ENCODE data around the gene UTS2B. TPM values are rescaled to one million over a fixed set of nuclear protein-coding genes. Genes with fewer than 3 reads are reported as not detected.

The UTS2B gene
- total RNA-seq, 1 donor from 2014 or later, result 16.8 TPM

DNA sequence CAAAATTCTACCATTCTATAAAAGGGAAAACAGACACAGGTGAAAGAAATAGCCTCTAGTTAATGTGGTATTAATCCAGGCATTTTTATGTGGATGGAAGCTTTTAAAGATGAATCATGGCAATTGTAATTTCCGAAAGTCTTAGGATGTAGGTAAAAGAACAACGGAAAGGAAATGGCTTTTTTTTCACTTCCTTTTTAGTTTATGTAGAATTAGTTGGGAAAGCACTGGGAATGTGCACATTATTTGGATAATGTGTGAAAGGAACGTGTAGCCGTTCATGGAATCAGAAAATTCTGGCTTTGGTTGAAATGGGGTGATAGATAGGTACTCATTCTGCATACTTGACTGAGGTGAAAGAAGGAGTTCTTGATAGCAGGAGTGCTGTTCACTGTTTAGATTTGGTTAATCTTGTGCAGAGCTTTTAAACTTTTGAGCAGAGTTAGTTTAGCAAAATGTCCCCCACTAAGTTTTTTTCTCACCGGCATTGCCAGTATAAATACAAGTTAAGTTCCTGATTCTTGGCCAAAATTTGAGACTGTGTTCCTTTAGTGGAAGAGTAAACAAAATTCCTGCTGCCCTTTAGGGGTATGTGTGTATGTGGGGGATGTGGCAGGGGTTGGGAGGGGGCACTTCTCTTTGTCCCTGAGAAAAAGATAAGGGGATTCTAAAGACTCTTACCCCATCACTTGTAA, 20.2 kb upstream of the UTS2B start:
- Histone ChIP-seq H3K36me3 (no peaks in the 10 kb centered on the region), H3K4me1 (peaks cover 7 to 16% of the 10 kb centered on the region in 2 donors), H3K4me3 (peak overlapping the region in 1 of 2 donors; percentile 43), H3K27me3 (no peaks in the 10 kb centered on the region), H3K9me3 (no peaks in the 10 kb centered on the region), H3K27ac (peak overlapping the region; percentile 69 to 70)
- TF ChIP-seq, protein P1, sequence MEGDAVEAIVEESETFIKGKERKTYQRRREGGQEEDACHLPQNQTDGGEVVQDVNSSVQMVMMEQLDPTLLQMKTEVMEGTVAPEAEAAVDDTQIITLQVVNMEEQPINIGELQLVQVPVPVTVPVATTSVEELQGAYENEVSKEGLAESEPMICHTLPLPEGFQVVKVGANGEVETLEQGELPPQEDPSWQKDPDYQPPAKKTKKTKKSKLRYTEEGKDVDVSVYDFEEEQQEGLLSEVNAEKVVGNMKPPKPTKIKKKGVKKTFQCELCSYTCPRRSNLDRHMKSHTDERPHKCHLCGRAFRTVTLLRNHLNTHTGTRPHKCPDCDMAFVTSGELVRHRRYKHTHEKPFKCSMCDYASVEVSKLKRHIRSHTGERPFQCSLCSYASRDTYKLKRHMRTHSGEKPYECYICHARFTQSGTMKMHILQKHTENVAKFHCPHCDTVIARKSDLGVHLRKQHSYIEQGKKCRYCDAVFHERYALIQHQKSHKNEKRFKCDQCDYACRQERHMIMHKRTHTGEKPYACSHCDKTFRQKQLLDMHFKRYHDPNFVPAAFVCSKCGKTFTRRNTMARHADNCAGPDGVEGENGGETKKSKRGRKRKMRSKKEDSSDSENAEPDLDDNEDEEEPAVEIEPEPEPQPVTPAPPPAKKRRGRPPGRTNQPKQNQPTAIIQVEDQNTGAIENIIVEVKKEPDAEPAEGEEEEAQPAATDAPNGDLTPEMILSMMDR (IDR thresholded peaks at IDR 0.05), result no peak
- no peak for DNase-seq (ENCODE audit: low spot score in 2 of 2)
- intact Hi-C loops (cut with DNase I), result no loop called here

DNA sequence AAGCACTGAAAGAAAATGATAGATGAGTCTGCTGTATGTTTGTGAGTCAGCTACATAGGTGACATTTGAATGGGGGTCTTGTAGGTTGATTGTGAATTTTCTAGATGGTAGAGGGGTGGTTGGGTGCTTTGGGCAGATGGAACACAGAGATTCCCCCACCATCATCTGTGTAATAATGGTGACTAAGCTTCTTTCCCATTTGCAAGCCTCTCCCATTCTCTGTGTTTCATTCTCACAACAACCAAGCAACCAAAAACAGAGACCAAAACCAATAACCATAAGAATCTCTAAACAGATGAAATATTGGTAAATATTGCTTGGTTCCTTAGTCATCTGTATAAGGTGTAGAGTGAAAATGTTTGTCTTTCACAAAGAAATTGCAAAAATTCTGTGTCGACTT, 17.8 kb upstream of the UTS2B start:
- H3K27ac ChIP-seq, result no peak overlapping the region
- H3K4me3 ChIP-seq, result no peak overlapping the region
- no peaks in the 10 kb centered on the region for H3K9me3 ChIP-seq
- no peaks in the 10 kb centered on the region for H3K36me3 ChIP-seq
- TF ChIP-seq, protein P1 (IDR thresholded peaks at IDR 0.05), result no peak
- intact Hi-C loops (cut with DNase I), result no loop called here
- no peaks in the 10 kb centered on the region for H3K27me3 ChIP-seq
- peaks cover 7 to 22% of the 10 kb centered on the region in 2 donors for H3K4me1 ChIP-seq
- no peak for DNase-seq (ENCODE audit: low spot score in 2 of 2)

DNA sequence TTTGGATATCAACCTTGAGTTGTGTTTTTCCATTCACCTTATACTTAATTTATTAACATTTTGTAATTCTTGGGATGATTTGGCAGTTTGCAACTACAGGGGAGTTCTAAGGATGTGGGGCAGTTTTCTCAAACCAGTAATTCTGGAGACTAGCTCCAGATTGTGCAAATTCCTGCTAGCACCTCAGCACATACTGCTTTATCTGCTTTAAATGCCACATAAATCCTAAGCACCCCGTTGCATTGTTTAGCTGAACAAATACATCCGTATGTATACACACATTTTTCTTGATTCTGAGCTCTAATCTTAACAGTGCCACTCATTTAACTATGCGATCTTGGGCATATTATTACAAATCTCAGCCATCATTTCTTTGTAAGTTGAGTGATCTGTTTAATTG, 16.9 kb upstream of the UTS2B start:
- no peaks in the 10 kb centered on the region for H3K36me3 ChIP-seq
- no peaks in the 10 kb centered on the region for H3K27me3 ChIP-seq
- no peak for DNase-seq (ENCODE audit: low spot score in 2 of 2)
- TF ChIP-seq, protein P1 (IDR thresholded peaks at IDR 0.05), result no peak
- no peaks in the 10 kb centered on the region for H3K9me3 ChIP-seq
- H3K4me3 ChIP-seq, result no peak overlapping the region
- H3K4me1 ChIP-seq, result peaks cover 4 to 27% of the 10 kb centered on the region in 2 donors
- H3K27ac ChIP-seq, result no peak overlapping the region
- intact Hi-C loops (cut with DNase I), result no loop called here

DNA sequence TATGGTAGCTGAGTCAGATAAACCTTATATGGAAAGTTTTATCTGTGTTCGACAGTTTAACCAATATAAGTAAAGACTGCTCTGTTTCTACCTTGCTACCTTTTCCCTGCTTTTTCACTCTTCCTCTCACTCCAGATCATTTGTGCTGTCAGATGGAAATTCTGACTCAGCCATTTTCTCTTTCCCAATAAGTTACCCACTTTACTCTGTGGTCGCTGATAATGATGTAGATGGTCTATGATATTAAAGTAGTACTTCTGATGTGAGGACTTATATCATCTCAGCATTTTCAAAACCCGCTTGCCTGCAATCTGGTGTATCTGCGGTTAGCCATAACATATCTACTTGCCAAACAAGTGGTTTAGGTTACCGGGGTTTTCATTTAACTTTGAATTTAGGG, 15.0 kb upstream of the UTS2B start:
- no peaks in the 10 kb centered on the region for H3K36me3 ChIP-seq
- TF ChIP-seq, protein P1 (IDR thresholded peaks at IDR 0.05), result no peak
- no peaks in the 10 kb centered on the region for H3K27me3 ChIP-seq
- no peak overlapping the region for H3K4me3 ChIP-seq
- H3K4me1 ChIP-seq, result peaks cover 0 to 35% of the 10 kb centered on the region in 2 donors
- no peaks in the 10 kb centered on the region for H3K9me3 ChIP-seq
- no peak for DNase-seq (ENCODE audit: low spot score in 2 of 2)
- no peak overlapping the region for H3K27ac ChIP-seq
- intact Hi-C loops (cut with DNase I), result no loop called here

DNA sequence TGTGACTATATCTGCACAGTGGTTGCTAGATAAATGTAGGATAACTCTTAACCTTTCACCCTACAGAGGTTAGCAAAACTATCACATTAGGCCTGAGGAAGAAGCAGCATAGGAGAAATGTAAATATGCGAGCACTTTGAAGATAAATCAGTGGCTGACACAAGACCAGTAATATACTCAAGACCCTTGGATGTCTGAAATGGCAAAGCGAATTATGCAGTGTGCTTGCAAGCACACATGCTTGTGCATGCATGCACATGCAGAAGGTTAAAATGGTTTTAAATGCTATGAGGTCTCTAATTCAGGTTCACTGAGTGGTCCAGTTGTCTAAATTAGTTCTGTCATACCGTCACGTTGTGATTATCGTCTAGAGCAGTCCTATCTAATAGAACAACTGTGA, 13.6 kb upstream of the UTS2B start:
- intact Hi-C loops (cut with DNase I), result no loop called here
- Histone ChIP-seq H3K27me3 (no peaks in the 10 kb centered on the region), H3K27ac (no peak overlapping the region), H3K4me1 (peaks cover 0 to 34% of the 10 kb centered on the region in 2 donors), H3K9me3 (no peaks in the 10 kb centered on the region), H3K4me3 (no peak overlapping the region), H3K36me3 (no peaks in the 10 kb centered on the region)
- TF ChIP-seq, protein P1 (IDR thresholded peaks at IDR 0.05), result no peak
- DNase-seq (ENCODE audit: low spot score in 2 of 2), result no peak

All from ascending aorta (tissue), 2 donors.